NCI-H69 (cell line): ENCODE data around the gene UBD.
A peak's percentile ranks its signal among the peaks of the same experiment; 100 is the strongest.

ENCODE experiments used
- DNase-seq: peaks from one replicate; lab custom pipeline; 2025; lab: John Stamatoyannopoulos, UW

The UBD gene

DNA sequence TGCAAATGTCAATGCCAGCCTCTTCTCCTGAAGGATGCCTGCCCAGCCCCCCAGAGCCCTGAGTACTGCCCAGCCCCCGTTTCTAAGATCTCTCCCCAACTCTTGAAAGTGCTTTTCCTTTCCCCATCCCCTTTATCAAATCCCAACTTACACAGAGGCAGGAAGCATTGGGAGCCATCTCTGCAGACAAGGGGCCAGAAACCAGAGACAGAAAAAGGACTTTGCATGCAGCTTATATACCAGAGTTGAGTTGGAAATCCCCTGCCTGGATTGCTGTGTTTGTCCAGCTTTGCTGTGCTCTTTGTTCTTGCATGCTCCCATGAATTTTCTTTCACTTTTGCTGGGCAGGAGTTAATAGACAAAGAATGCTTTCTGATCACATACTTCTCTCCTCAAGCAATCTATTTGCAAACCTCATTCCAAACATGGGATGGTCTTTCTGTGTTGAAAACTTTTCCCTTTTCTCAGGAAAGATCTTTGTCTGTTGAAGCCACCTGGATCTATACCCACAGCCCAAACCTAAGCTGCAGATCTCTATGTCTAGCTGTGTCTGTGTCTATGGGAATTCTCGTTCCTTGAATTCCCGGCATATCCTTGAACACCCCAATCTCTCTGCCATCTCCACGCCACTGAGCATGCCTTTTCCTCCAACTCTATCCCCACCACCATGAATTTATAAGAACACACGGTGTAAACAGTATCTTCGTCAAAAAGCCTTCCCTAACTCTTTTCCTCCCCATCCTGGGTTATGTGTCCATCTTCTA is at the start of gene UBD:
TSS of gene UBD (minus strand) at position 209 of the 764 bp plus-strand sequence. CDS start at position 178, 31 bp downstream.
- no peak for DNase-seq

DNA sequence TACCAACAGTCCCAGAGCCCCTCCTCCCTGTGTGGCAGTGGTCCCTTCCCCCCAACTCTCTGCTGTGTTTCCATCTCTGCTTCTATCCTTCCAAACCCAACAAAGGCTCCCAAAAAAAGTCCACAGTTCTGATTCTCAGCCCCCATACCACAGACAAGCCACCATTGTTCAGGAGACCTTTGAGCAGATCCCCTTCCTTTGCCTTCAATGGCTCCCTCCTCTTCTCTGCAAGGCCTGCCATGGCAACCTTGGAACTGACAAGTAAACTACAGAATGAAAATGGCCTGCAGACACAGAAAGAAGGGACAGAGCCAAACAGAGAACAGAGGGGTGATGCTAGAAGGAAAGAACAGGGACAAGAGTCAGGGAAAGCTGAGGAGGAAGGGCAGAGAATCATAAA is 48.6 kb upstream of the UBD start:
- DNase-seq = no peak

DNA sequence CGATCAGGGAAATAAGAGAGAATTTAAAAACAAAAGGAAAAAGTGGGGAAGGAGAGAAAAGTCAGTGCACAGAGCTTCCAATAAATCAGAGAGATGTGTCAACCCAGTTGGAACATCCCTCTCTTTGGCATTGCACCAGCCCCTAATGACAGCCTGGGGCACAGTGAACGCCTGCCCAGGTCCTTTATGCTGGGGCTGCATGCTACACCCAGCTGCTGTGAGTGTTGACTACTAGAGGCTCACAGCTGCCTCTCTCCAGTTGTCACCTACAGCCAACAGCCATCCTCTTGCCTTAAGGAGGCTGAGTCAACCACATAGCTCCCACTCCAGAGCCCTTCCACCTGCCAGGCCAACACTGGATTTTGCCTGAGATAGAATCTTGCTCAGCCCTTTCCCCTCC is 44.4 kb upstream of the UBD start:
- DNase-seq = peak; percentile 48

DNA sequence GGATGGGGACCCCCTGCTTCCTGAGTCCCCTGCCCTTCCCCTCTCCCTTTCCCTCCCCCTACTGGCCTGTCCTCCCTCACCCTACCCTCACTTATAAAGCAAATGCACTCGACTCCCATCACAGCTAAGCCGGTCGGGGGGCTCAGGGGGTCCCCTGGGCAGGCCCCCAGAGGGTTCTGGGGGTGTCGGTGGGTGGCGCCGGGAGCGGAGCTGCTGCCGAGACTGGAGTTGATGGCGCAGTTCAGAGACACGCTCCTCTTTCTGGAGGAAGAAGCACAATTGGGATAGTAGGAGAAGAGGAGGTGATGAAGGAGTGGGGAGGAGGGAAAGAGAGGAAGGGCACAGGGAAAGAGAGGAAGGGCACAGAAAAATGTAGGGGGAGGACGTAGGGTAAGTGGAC is 43.9 kb upstream of the UBD start:
- DNase-seq = no peak

DNA sequence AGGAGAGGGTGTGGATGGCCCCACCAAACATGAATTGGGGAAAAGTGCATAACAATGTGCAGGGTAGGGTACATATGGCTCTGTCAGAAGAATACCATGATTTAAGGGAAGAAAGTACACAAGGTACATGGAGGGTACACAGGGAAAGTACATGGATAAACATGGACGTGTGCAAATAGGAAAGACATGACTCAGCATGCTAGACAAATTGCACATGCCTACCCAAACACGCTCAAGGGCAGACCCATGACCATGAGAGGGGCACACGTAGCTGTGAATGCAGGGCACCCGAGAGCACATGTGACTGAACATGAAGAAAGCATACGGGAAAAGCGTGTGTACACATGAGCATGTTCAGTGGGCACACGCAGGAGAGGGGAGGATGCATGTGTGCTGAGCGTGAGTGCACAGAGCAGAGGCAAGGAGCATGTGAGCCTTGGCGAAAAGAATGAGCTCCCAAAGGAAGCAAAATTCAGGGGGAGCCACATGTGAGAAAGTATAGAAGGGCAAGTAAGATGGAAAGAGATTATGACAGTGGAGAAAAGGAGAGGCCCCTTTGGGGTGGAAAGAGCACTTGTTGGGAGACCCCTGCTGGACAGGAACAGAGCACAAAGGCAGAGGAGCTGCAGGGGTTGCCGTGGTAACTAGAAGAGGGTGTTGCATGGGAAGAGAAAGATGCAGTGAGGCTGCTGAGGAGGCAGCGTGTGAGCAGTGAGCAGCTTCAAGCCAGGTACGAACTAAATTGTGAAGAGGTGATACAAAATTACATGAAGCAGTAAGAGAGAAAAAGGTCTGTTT is 43.2 kb upstream of the UBD start:
- peak; percentile 46 for DNase-seq

DNA sequence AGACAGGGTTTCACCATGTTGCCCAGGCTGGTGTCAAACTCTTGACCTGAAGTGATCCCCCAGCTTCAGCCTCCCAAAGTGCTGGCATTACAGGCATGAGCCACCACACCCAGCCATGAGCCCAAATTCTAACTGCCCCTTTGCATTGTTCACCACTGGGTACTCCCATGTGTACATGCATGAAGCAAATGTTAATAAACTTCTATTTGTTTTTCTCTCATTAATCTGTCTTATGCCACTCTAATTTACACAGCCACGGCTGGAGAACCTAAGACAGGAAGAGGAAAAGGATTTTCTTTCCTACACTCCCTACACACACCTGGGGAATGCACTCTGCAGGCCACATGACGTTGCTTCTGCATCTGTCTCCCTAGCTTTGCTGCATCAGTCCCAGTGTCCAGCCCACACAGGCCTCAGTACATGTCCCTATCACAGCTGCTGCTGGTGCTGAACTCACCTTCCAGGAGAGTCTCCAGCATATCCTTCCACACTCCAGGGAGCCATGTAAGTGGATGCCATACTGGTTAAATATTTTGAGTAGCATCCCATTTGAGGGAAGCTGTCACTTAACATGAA is 38.7 kb upstream of the UBD start:
- peak; percentile 7 for DNase-seq

DNA sequence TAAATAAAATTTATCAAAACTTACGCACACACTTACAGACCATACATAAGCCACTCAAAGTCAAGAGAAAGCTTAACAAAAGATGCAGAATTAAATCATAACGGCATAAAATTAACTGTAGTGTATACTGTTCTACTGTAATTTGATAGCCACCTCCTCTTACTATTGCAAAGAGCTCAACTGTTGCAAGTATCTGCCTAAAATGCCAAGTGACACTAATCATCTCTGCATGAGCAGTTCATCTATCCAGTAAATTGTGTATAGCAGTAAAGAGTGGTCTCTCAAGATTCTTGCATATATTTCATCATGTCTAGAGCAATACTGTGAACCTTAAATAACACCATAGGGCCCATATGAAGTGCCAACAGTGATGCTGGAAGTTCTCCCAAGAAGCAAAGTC is 37.7 kb upstream of the UBD start:
- no peak for DNase-seq

DNA sequence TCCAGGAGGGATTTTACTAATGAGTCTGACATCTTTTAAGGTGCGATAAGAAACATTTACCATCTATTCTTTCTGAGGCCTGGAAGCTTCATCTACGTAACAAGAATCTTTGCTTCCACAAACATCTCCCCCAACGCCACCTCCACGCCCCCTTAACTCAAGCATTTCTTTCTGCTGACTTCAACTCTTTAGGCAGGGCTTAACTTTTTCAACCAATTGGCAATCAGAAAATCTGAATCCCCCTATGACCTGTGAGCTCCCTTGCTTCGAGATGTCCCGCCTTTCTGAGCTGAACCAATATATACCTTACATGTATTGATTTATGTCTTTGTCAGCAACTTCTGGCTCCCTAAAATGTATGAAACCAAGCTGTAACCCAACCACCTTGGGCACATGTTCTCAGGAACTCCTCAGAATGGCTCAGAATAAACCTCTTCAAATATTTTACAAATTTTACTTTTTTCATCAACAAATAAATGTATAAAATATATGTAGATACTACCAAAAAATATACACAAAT is 36.9 kb upstream of the UBD start:
- DNase-seq = no peak

DNA sequence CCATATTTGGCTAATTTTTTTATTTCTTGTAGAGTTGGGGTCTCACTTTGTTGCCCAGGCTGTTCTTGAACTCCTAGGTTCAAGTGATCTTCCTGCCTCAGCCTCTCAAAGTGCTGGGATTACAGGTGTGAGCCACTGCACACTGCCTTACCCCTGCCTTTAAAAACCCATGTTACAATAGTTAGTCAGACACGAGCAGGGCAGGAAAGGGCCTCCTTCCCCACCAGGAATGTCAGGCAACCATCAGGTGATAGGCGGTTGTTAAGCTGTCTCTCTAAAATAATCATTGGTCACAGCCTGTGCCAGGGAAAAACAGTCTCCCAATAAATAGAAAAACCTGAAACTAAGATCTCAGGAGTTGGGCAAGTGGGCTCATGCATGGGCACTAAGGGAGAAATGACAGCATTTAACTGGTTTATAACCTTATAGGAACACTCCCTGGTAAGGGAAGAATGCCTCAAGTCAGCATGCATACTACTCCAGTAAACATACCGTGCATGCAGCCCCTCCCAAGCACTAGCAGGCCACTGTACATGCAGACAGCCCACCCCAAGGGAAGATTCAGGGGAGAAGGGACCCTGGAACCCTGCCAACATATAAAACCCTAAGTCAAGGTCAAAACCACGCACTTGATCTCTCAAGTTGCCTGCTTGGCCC is 33.8 kb upstream of the UBD start:
- no peak for DNase-seq

DNA sequence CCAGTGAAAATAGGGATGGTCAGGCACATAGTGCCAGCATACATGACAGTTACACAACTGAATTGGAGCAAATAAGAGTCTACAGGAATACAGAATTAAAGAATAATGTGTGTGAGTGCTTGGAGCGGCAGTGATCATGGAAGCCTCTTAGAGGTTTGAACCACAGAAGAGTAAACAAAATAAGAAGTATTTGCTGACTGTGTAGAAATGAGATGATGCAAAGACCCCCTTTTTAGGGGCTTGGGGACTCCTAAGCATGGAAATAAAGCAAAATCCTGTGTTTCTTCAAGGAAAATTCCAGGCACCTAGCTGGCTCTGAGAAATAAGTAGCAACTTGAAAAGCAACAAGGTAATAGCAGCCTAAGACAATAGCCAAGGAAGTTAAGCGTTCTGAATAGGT is 32.1 kb upstream of the UBD start:
- DNase-seq = no peak

DNA sequence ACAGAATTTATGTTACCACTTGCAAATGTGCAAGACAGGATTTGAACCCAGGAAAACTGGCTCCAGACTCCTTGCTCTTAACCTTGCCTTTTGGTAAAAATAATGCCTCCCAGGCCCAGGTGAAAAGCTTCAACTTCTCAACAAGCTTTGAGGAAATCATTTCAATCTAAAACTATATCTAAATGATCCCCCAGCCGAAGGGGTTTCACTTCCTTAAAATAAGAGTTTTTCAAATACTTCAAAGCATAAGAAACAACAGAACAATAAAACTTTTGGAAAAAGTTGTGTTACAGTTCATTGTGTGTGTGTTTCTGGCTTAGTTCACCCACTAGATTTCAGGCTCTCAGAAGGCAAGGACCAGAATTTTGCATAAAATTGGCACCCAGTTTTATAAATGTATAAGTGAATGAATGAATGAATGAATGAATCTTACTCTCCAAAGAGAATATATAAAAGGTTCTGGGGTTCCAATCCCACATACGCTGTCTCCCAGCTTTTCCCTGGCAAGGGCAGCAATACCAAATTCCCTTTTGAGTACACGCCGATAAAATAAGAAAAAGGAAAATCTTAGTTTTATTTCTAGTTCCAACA is 30.8 kb upstream of the UBD start:
- DNase-seq = no peak

DNA sequence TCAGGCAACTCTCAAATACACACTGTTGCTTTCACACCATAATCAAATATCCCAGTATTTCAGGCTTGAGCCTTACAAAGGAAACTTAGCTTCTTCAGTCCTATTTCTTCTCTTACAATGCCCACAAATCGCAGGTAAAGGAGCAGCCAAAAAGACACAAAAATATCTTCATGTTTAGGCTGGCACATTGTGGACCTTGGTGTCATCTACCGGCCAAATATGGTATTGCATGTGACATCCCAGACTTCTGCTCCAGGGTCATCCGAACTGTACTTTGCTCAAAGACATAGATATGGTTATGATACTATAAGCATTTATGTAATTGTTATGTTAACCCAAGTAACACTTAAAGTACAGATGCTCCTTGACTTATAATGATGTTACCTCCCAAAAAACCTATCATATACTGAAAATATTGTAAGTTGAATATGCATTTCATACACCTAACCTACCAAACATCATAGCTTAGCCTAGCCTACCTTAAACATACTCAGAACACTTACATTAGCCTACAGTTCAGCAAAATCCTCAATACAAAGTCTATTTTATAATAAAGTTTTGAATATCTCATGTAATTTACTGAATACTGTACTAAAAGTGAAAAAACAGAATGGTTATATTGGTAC is 30.0 kb upstream of the UBD start:
- peak; percentile 43 for DNase-seq

DNA sequence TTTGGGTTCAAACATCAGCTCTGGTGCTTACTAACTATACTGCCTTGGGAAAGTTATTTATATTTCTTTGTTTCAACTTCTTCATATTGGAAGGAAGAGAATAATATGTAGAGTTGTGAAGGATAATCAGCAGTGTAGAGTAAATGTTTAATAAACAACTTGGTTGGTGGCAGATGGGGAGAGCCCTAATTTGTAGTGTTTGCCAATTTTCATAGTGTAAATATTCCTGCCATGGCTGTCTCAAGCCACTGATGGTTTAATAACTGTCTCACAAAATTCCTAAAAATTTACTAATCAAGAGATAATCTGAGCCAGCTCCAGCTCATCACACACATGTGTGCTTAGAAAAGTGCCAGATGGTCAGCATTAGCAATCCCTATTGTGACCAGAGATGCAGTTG is 25.3 kb upstream of the UBD start, which contains the start of gene OR2H2:
TSS of gene OR2H2 (plus strand) at position 301 of the 400 bp plus-strand sequence. CDS start 2,824 bp downstream, outside the sequence.
- DNase-seq = no peak

DNA sequence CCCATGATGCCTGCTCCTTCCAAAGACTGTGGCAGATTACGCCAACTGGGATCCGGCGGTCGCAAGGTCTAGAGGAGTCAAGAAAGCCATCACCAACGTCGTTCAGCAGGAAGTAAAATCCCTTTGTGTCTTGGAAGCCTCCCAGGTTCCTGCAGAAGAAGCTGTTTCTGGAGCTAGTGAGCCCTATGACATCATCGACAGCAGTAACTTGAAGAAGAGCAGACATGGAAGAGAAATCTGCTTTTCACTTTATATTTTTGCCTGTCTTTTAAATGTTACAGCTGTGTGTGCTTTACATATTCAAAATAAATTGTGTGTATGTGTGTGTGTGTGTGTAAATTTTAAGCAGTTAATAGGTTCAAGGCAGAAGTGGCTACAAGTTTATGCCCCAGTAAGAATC is 18.0 kb upstream of the UBD start:
- no peak for DNase-seq

DNA sequence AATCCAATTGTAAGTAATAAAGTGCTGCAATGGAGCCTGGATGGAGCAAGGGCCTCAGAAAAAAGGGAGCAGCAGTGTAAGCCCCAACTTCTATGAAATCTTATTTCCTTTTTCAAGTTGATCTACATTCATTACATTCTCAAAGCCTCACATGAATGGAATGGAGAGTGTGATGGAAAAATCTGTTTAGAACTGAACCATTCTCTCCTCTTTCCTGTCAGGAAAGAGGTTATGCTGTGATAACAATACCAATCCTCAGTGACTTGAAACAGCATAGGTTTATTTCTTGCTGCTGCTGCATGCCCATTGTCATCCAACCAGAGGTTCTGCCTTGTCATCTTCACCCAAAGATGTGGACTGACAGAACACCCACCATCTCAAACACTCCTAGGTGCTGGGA is 16.5 kb upstream of the UBD start:
- DNase-seq = no peak

DNA sequence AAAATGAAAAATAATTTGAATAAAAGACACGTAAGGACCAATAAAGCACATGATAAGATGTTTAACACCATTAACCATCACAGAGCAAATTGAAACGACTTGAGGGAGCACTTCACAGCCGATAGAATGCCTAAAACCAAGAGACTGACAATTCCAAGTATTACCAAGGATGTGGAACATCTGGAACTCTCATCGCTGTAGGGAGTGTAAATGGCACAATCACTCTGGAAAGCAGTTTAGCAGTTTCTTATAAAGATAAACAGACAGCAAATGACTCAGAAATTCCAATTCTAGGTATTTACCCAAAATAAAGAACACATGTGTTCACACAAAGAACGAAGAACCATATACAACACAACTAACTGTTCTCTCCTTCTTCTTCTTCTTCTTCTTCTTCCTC is 8.5 kb upstream of the UBD start:
- DNase-seq = no peak

DNA sequence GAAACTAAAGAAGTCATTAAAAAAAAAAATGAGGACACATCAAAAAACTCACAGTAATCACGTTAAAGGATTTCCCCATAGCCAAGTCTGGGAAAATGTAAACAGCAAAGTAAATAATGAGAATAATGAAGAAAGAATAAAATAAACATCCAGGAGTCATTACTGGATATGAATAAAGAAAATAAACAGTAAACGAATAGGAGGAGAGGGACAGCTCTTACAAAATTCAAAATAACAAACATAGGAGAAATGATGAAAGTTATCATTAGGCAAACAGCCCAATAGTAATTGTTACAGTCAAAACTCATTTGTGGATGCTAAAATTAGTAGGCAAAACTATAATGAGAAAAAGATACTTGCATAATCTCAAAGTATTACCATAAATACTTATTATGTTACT is 8.0 kb upstream of the UBD start:
- DNase-seq = no peak

DNA sequence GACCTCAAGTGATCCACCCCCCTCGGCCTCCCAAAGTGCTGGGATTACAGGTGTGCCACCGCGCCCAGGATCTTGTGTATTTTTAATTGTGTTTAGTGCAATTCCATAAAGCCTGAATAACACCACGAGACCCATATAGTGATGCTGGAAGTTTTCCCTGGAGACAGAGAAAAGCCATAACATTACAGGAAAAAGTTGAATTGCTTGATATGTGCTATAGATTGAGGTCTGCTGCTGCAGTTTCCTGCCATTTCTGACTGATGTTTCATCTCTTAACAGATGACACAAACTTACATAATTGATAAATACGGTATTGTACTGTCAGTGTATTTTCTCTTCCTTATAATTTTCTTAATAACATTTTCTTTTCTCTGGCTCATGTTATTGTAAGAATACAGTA is 7.3 kb upstream of the UBD start:
- DNase-seq = no peak

DNA sequence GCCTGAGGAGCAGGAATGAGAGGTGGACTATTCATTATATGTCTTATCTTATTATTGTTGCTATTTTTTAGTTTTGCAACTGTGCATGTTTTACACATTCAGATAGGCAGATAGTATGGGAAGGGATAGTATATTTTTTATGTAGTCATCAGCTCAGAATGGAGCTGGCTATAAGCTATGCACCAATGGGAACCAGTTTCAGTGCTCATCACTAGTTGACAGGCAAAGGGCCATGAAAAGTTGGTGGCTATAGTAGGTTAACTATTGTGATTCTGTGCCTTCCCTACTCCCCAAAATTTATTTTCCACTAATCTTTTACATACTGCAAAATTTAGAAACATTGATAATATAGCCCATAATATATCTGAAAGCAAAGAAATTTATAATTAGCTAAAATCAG is 5.3 kb upstream of the UBD start:
- no peak for DNase-seq

DNA sequence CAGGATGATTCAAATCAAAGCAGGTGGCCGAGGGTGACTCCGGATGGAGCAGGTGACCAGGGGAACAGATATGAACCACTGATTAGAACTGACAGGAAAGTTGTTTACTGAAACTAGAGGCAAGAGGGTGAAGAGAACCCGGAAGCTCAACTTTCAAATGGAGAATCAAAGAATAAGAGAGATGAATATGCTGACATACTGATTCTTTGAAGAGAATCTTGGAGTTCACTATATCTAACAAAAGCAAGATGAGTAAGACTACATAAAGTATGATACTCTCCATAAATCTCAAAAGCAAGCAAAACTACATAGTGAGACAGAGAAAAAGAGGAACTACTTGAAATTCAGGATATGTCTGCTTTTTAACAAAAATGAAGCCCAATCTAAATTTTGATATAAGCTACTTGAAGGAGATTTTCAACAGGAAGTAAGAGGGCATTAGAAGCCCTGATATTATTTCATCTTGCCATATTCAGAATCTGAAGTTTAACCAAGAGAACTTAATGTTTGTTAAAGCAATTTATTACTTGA is 4.0 kb upstream of the UBD start:
- DNase-seq = no peak

DNA sequence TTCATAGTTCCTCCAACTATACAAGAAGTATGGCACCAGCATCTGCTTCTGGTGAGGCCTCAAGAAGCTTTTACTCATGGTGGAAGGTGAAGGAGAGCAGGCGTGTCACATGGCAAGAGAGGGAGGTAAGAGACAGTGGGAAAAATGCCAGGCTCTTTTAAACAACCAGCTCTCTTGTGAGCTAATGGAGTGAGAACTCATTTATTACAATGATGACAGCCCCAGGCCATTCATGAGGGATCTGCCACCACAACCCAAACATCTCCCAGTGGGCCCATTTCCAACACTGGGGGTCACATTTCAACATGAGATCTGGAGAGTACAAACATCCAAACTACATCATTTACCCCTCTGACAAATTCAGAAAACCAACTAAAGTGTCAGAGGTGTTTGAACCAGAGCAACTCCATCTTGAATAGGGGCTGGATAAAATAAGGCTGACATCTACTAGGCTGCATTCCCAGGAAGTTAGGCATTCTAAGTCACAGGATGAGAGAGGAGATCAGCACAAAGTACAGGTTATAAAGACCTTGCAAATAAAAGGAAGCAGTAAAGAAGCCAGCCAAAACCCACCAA is 2.2 kb upstream of the UBD start:
- peak; percentile 5 for DNase-seq
